Spinal cord (tissue), 10 donors: ENCODE results near the gene ZNF740. TPM values are rescaled to one million over a fixed set of nuclear protein-coding genes. Genes with fewer than 3 reads are reported as not detected.

Source experiments
- DNase-seq, 6 donors: peaks; one replicate each; pipeline versions ENCODE4 v3.0.0 to v3.0.0-alpha.2; 2013 to 2015; ENCODE audit warnings: low spot score in 6 of 6, low read depth in 4 of 6
- H3K27ac ChIP-seq: one replicate; pipeline ENCODE4 v1.5.1; 2013; ENCODE audit warnings: low read depth, low read length, control low read depth
- H3K27me3 ChIP-seq: one replicate; pipeline ENCODE4 v1.6.1; 2013; ENCODE audit warnings: low read length; ENCODE audit not compliant: control insufficient read depth, insufficient read depth
- H3K36me3 ChIP-seq: one replicate; pipeline ENCODE4 v1.6.1; 2013; ENCODE audit warnings: low read length; ENCODE audit not compliant: control insufficient read depth, insufficient read depth
- H3K4me1 ChIP-seq: one replicate; pipeline ENCODE4 v1.6.1; 2013; ENCODE audit warnings: low read length; ENCODE audit not compliant: control insufficient read depth, insufficient read depth
- H3K4me3 ChIP-seq: one replicate; pipeline ENCODE4 v1.5.1; 2013; ENCODE audit warnings: low read depth, low read length, control low read depth
- H3K9me3 ChIP-seq: one replicate; pipeline ENCODE4 v1.6.1; 2013; ENCODE audit warnings: low read length; ENCODE audit not compliant: control insufficient read depth, insufficient read depth
- WGBS: methylation state at CpG from one replicate; pipeline ENCODE4 v1.1.5; 2013; ENCODE audit warnings: missing lambda C conversion rate; ENCODE audit not compliant: insufficient coverage; 5-methylcytosine and 5-hydroxymethylcytosine counted together
- polyA plus RNA-seq, 2 donors: library from polyadenylated mRNA; unstranded; fragments of 120-200 nt; gene quantifications; one replicate each; pipeline ENCODE4 v1.2.1, GENCODE V29; 2013; ENCODE audit not compliant: insufficient read length in 2 of 2
- total RNA-seq, 2 donors: library from RNA; depleted of rRNA in 1 of 2; stranded (reverse); fragments of 120-200 nt in 1 of 2; fragments of >200 nt in 1 of 2; gene quantifications; one replicate each; pipeline versions ENCODE4 v1.2.3 to v1.2.4, GENCODE V29; 2013 to 2014
- donor health status: healthy.

The ZNF740 gene
- total and polyA plus RNA-seq, 4 donors: 20.1 to 46.4 (median 33.3) TPM

DNA sequence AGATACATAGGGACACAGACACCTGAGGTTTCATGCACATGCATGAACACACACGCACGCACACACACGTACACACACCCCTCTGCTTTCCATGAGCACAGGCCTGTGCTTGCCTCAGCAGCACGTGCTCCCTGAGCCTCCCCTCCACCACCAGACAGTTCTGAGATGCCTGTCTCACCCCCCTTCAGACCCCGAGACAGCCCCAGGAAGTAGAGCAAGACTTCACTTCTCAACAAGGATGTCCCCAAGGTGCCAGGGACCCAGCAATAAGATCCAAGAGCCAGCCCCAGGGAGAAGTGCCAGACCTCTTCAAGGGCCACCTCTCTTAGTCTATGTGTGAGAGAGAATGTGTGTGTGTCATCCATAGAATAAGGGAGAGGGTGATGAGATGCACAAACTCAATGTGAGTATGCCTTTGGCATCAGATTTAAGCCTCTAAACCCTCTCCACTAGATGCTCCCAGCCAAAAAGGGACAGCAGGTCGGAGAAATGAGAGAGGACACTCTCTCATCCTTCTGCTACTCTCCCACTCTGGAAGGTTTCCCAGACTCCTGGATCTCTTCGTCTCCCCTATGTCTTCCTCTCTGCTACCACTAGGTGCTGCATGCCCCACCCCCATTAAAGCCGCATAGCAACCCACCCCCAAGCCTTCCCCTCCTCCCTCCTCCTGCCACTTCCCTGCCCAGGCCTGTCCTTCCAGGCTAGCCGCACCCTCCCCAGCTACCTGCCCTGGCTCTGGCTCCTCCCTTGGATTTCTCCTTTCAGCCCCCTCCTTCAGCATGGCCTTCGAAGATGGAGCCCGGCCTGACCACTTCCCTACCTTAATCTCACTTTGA, 43.8 kb downstream of the ZNF740 start:
- no peaks in the 10 kb centered on the region for H3K9me3 ChIP-seq

DNA sequence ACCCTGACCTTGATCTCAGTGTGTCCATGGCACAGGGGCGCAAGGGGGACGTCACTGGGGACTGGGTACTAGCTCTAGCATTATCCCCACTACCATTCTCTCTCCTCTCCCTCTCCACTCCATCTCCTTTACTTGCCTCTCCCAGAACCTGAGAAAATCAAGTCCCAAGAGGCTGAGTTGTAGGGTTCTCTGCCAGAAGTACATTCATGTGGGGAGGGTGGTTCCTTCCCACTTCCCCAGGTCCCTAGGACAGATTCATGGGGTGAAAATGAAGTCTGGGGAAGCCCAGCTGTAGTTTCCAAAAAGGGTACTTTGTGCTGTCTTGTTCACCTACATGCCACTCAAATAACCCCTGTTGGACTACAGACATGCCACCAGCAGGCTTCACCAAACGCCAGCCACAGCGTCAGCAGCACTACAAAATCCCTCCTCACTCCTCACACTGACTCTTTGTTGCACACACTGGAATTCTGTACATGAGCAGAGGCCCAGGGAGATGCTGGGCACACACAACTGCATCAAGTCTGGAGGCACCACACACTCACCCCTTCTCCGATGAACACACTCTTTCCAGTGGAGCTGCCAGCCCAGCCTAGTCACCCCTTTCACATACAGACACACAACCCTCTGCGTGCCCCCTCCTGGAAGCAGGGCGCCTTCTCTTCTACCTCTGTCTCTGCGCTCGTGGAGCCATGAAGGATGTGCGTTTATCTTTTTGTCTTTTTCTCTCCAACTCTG, 44.5 kb downstream of the ZNF740 start:
- no peaks in the 10 kb centered on the region for H3K9me3 ChIP-seq
- no peaks in the 10 kb centered on the region for H3K27me3 ChIP-seq
- DNase-seq: peak in 2 of 6 donors; percentile 36 to 59
- H3K4me1 ChIP-seq: peaks cover 59% of the 10 kb centered on the region
- WGBS: 73% methylated on average over 8 of the region's 10 CpGs
- H3K36me3 ChIP-seq: peaks cover 6% of the 10 kb centered on the region
- no peak overlapping the region for H3K4me3 ChIP-seq
- peak overlapping the region; percentile 100 for H3K27ac ChIP-seq

More for the DNA sequence above, 43.8 kb downstream of the ZNF740 start:
- 53% methylated on average over 10 of the region's 11 CpGs for WGBS
- Histone ChIP-seq H3K4me3 (no peak overlapping the region), H3K4me1 (peaks cover 61% of the 10 kb centered on the region), H3K36me3 (peaks cover 6% of the 10 kb centered on the region), H3K27me3 (no peaks in the 10 kb centered on the region), H3K27ac (peak overlapping the region; percentile 100)
- no peak for DNase-seq

DNA sequence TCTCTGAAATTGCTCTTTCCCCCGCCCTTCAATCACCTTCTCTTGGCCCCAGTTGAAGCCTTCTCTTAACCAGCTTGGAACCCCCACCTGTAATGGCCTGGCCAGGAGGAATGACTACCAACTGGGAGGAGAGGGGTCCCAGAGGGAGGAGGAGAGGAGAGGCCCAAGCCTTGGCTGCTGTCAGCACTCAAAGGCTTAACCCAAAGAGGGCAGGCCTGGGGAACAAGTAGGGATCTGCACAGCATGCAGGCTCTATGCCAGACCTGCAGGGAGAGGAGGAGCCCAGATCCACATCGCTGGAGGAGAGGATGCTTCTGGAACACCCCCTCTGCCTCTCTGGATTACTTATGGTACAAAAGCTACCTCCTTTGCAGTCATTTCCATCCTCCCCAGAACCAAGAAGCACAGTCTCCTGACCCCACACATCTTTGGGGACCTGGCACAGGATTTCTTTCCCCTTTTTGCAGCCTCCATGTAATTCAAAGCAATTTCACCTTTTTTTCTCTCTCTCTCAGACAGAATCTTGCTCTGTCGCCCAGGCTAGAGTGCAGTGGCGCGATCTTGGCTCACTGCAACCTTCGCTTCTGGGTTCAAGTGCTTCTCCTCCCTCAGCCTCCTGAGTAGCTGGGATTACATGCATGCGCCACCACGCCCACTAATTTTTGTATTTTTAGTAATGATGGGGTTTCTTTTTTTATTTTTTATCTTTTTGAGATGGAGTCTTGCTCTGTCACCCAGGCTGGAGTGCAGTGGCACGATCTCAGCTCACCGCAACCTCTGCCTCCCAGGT, 45.3 kb downstream of the ZNF740 start:
- no peak overlapping the region for H3K4me3 ChIP-seq
- peaks cover 6% of the 10 kb centered on the region for H3K36me3 ChIP-seq
- peaks cover 60% of the 10 kb centered on the region for H3K4me1 ChIP-seq
- H3K27ac ChIP-seq: peak overlapping the region; percentile 100
- WGBS: 78% methylated on average over 5 of the region's 10 CpGs
- no peak for DNase-seq
- H3K27me3 ChIP-seq: peaks cover under 1% of the 10 kb centered on the region
- H3K9me3 ChIP-seq: no peaks in the 10 kb centered on the region

DNA sequence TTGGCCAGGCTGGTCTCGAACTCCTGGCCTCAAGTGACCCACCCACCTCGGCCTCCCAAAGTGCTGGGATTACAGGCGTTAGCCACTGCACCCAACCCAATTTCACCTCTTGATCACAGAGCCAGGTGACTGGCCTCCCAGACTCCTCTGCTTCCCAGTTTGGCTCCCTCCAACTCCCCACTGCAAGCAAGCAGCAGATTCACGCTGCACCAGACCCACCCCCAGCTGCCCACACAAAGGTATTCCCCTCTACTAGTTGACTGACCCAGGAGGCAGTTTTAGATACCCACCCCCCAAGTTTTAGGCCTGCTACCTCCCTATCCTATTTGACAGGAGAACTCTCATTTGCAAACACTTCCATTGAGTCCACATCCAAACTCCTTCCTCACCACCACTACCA, 46.3 kb downstream of the ZNF740 start:
- Histone ChIP-seq H3K4me3 (no peak overlapping the region), H3K27ac (no peak overlapping the region), H3K36me3 (peaks cover 6% of the 10 kb centered on the region), H3K4me1 (peaks cover 64% of the 10 kb centered on the region), H3K27me3 (peaks cover 9% of the 10 kb centered on the region), H3K9me3 (no peaks in the 10 kb centered on the region)
- WGBS: 88% methylated on average over 4 of the region's 4 CpGs
- no peak for DNase-seq

DNA sequence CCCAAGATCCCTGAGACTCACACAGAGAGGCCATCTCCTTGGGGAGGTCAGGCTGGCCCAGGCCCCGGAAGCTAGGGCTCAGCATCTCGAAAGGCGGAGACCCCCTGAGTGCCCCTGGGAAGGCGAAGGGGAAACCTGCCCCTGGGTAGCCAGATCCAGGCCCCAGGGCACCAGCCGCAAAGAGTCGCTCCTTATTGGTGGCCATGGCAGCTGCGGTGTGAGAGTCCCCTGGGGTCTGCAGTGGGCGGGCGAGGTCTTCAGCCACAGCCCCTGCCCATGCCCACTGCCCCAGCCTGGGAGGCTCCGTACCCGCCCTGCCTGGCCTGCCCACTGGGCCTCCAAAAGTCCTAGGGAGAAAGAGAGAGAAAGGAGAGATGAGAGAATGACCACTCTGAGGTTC, 46.8 kb downstream of the ZNF740 start:
- peaks cover 6% of the 10 kb centered on the region for H3K36me3 ChIP-seq
- peaks cover 10% of the 10 kb centered on the region for H3K27me3 ChIP-seq
- no peaks in the 10 kb centered on the region for H3K9me3 ChIP-seq
- H3K4me3 ChIP-seq: no peak overlapping the region
- WGBS: 93% methylated on average over 10 of the region's 11 CpGs
- DNase-seq: no peak
- H3K4me1 ChIP-seq: peaks cover 65% of the 10 kb centered on the region
- no peak overlapping the region for H3K27ac ChIP-seq

DNA sequence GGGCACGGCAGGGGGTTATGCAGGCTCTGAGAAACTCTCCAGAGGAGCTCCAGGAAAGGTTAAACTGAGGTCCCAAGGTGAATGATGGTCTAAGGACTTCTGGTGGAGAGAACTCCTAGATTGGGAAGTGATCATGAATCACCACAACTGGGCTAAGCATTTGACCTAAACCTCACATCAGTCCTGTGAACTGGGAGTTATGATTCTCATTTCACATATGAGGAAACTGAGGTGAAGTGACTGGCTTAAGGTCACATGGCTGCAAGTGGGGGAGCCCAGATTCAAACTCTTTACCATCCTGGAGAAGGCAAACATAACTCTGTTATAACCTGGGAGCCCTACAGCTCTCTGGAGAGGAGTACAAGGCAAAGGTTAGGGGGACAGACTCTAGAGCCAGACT, 47.3 kb downstream of the ZNF740 start:
- Histone ChIP-seq H3K27me3 (peaks cover 14% of the 10 kb centered on the region), H3K9me3 (no peaks in the 10 kb centered on the region), H3K27ac (no peak overlapping the region), H3K4me1 (peaks cover 65% of the 10 kb centered on the region), H3K4me3 (no peak overlapping the region), H3K36me3 (peaks cover 6% of the 10 kb centered on the region)
- no peak for DNase-seq
- WGBS: no CpG with 5 or more reads among the region's 1 CpG

DNA sequence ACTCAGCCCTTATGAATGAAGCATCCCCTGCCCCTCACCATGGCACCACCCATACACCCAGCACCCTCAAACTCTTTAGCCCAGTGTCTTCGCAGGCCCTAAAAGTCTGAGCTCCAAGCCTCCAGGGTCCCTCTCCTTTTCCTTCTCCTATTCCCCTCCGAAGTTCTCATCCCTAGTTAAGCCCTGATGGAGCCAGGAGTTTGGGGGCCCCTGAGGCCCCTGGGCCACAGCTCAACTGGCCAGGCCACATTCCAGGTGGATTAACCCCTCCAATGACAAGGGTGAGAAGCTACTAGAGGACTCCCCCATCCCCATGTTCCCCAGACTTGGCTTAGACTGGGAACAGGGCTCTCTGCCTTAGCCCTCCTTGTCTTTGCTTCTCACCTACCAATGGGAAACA, 48.9 kb downstream of the ZNF740 start:
- 84% methylated on average over 2 of the region's 2 CpGs for WGBS
- Histone ChIP-seq H3K27ac (peak overlapping the region; percentile 78), H3K4me1 (peaks cover 65% of the 10 kb centered on the region)

DNA sequence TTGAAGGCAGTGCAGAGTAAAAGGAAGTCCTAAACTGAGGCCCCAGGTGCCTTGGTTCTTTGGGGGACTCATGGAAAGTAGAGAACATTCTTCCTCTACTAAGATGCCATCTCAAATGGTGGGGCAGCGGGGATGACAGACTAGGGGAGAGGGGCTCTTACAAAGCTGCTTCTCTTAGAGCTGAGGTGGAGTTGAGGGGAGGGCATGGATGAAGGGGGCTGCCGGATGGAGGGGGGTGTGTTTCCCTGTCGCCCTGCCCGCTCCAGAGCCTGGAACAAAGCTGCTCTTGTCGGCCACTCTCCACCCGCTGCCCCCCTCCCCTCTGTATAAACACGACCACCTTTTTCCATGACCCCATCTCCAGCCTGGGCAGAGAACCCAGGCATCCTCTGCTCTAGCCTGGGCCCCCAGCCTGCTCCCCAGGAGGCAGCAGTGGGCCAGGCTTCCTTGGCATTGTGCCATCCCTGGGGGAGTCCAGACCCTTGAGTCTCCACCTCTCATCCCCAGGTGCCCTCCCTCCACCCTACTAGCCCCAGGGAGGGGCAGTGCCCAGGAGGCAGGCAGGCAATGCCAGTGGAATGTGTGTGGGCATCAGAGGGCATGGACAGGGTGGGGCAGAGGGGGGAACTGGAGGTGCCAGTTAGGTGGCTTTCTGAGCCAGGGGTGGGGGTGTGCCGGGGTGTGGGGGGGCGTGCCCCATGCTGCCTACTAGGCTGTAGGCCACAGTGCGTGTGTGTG, 49.8 kb downstream of the ZNF740 start:
- WGBS: 19% methylated on average over 3 of the region's 10 CpGs
- peak in 1 of 6 donors; percentile 46 for DNase-seq
- Histone ChIP-seq H3K4me3 (no peak overlapping the region), H3K9me3 (no peaks in the 10 kb centered on the region), H3K27me3 (peaks cover 17% of the 10 kb centered on the region), H3K4me1 (peaks cover 65% of the 10 kb centered on the region), H3K27ac (peak overlapping the region; percentile 78), H3K36me3 (peaks cover 6% of the 10 kb centered on the region)

More for the DNA sequence above, 48.9 kb downstream of the ZNF740 start:
- H3K27me3 ChIP-seq: peaks cover 17% of the 10 kb centered on the region
- no peak for DNase-seq
- peaks cover 6% of the 10 kb centered on the region for H3K36me3 ChIP-seq
- no peak overlapping the region for H3K4me3 ChIP-seq
- H3K9me3 ChIP-seq: no peaks in the 10 kb centered on the region

DNA sequence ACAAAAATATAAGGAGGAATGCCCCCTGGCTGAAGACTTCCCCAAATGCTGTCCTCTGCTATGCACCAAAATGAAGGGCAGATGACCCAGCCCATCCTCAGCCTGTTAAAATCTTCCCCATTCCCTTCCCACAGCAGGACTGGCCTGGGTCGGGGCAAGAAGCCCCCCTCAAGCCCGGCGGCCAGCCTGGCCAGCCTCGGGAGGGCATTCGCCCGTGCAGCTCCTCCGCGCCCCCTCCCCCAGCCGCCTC, 51.1 kb downstream of the ZNF740 start:
- H3K27ac ChIP-seq: peak overlapping the region; percentile 65
- H3K4me3 ChIP-seq: peak overlapping the region; percentile 40
- no peaks in the 10 kb centered on the region for H3K9me3 ChIP-seq
- peaks cover 6% of the 10 kb centered on the region for H3K36me3 ChIP-seq
- H3K4me1 ChIP-seq: peaks cover 57% of the 10 kb centered on the region
- 1% methylated on average over 9 of the region's 9 CpGs for WGBS
- no peak for DNase-seq
- peaks cover 17% of the 10 kb centered on the region for H3K27me3 ChIP-seq
